ENCODE results near the gene BMP6. TPM values are rescaled to one million over a fixed set of nuclear protein-coding genes. Genes with fewer than 3 reads are reported as not detected.

The BMP6 gene
- total and polyA plus RNA-seq, 2 of the 4 experiments (the other 2 are of a cell fraction): 0.18 to 0.19 TPM

- H2BK15ac ChIP-seq (ENCODE audit: low read depth, low read length): no peak overlapping the region
- in situ Hi-C loops (cut with MboI; ENCODE audit: low sequenced_read_pairs) (loop anchor here (5.0 kb wide), 1 partner anchor 150 kb away; no protein-coding TSS in a partner anchor), dilution Hi-C loops (cut with HindIII; ENCODE audit: low sequenced_read_pairs, unreplicated experiment) (no loop called here), intact Hi-C loops (cut with micrococcal nuclease) (loop anchor here (5.0 kb wide), 1 partner anchor 100 kb away; no protein-coding TSS in a partner anchor)
- no peak overlapping the region for H3K4me3 ChIP-seq (ENCODE audit: insufficient read depth, low read depth, low read length)
- H3K79me1 ChIP-seq (ENCODE audit: low read depth in 1 of 2, low read length in 2 of 2): peaks cover 36 to 52% of the 10 kb centered on the region in 2 experiments
- POLR2A ChIA-PET (ENCODE audit: unreplicated experiment): no interaction called here
- no peak overlapping the region for H3K14ac ChIP-seq (replicated peaks; ENCODE audit: low read depth, low read length)
- no peak overlapping the region for H3K9ac ChIP-seq (ENCODE audit: low read depth, low read length)
- peaks cover 11% of the 10 kb centered on the region for H3K9me1 ChIP-seq (ENCODE audit: insufficient read depth, low read length)
- DNase-seq (no peak), ATAC-seq (ENCODE audit: low read depth) (no peak)
- H4K20me1 ChIP-seq (ENCODE audit: insufficient read depth, low read length): peaks cover 47% of the 10 kb centered on the region
- no peak overlapping the region for H4K8ac ChIP-seq (ENCODE audit: low read depth in 2 of 2, low read length in 2 of 2)
- no peak overlapping the region for H2AFZ ChIP-seq (replicated peaks; ENCODE audit: low read length, poor library complexity)
- no peak overlapping the region for H2BK5ac ChIP-seq (ENCODE audit: low read depth, low read length, poor library complexity, severe bottlenecking)
- peaks cover 6% of the 10 kb centered on the region; the same call in 1 of the 2 replicates for H3K4me1 ChIP-seq (ENCODE audit: control insufficient read depth, insufficient read depth, low read length)
- H3K56ac ChIP-seq (ENCODE audit: extremely low read depth, insufficient read depth, low read length): no peak overlapping the region
- H2AK9ac ChIP-seq (replicated peaks; ENCODE audit: low read depth, low read length, poor library complexity): no peak overlapping the region
- peaks cover 27% of the 10 kb centered on the region for H3K36me3 ChIP-seq (ENCODE audit: control insufficient read depth, insufficient read depth, low read length)
- H3K4me2 ChIP-seq (ENCODE audit: low read depth, low read length): no peak overlapping the region
- no peak overlapping the region for H2BK20ac ChIP-seq (ENCODE audit: low read depth, low read length)
- H3K4ac ChIP-seq (ENCODE audit: low read depth, low read length): no peak overlapping the region
- TF ChIP-seq ELK1 (IDR thresholded peaks at IDR 0.05; ENCODE audit: borderline replicate concordance, low read depth, low read length) (no peak), NFE2L2 (IDR thresholded peaks at IDR 0.05; ENCODE audit: low read depth, low read length) (no peak), MAZ (IDR thresholded peaks at IDR 0.05; ENCODE audit: borderline replicate concordance, low read depth, low read length) (no peak), USF2 (IDR thresholded peaks at IDR 0.05; ENCODE audit: low read depth, low read length) (no peak), MAFK (IDR thresholded peaks at IDR 0.05; ENCODE audit: low read depth, low read length) (no peak), FOS (IDR thresholded peaks at IDR 0.05; ENCODE audit: low read depth, low read length) (no peak), BHLHE40 (IDR thresholded peaks at IDR 0.05; ENCODE audit: low read depth, low read length) (no peak), SMC3 (IDR thresholded peaks at IDR 0.05; ENCODE audit: low read depth, low read length) (no peak), RCOR1 (IDR thresholded peaks at IDR 0.05; ENCODE audit: insufficient replicate concordance, low read length) (no peak), CHD1 (IDR thresholded peaks at IDR 0.05; ENCODE audit: low read depth, low read length) (no peak), MXI1 (IDR thresholded peaks at IDR 0.05; ENCODE audit: borderline replicate concordance, low read depth, low read length) (no peak), RFX5 (IDR thresholded peaks at IDR 0.05; ENCODE audit: low read depth, low read length) (no peak), POLR2A (IDR thresholded peaks at IDR 0.05; ENCODE audit: low read depth, low read length) (no peak), CEBPB (IDR thresholded peaks at IDR 0.05; ENCODE audit: low read depth, low read length) (no peak)
- no TSS peak for BruUV-seq (replicated peaks)
- no peak overlapping the region for H3K23ac ChIP-seq (ENCODE audit: low read depth, low read length)
- no peaks in the 10 kb centered on the region for H3K9me3 ChIP-seq (ENCODE audit: control insufficient read depth, insufficient read depth, low read length)
- 100% methylated on average over 1 of the region's 4 CpGs; no CpG with 5 or more reads in 1 of the 2 experiments for WGBS, 2 experiments (ENCODE audit: extremely low coverage in 2 of 2, insufficient read length in 1 of 2)
- H2BK120ac ChIP-seq (ENCODE audit: low read depth, low read length): no peak overlapping the region
- no peak overlapping the region for H4K91ac ChIP-seq (ENCODE audit: insufficient read depth, low read depth, low read length)
- CTCF ChIA-PET: interaction anchor here (0.6 kb wide), 1 partner anchor 103 kb away, joined by 4 read pairs; no protein-coding TSS in a partner anchor
- no peak overlapping the region for H4K5ac ChIP-seq (ENCODE audit: low read depth, low read length)
- no peak overlapping the region for H3K18ac ChIP-seq (ENCODE audit: low read depth, low read length)
- H3K27ac ChIP-seq (ENCODE audit: insufficient read depth, low read length): no peak overlapping the region
- H2AK5ac ChIP-seq (ENCODE audit: low read depth, low read length): no peak overlapping the region; the same call in 1 of the 2 replicates
- peaks cover 1% of the 10 kb centered on the region for H3K27me3 ChIP-seq (ENCODE audit: control insufficient read depth, insufficient read depth, low read length)
Observed at GRCh38 chr6:7907159-7907558, 181.3 kb downstream of the BMP6 start.
